HL-60 (cell line): ENCODE measurements around the gene ARMH3.

Experiments
- DNase-seq, 2 experiments: peaks; one replicate each; pipeline ENCODE4 v3.0.0-alpha.2; 2010 to 2020; ENCODE audit warnings: low read depth in 1 of 2, low spot score in 1 of 2
- H3K27ac ChIP-seq: fragments of 250-450 bp; sonication (Bioruptor Pico); replicated peaks from 2 replicates; pipeline ENCODE4 v1.5.1; 2020; ENCODE audit warnings: mild to moderate bottlenecking, moderate library complexity
- H3K27me3 ChIP-seq: fragments of 250-450 bp; sonication (Bioruptor Pico); 2 replicates; pipeline ENCODE4 v1.5.1; 2021; ENCODE audit warnings: mild to moderate bottlenecking, moderate library complexity; ENCODE audit not compliant: insufficient read depth, poor library complexity, severe bottlenecking
- H3K4me3 ChIP-seq: replicated peaks from 2 replicates; pipeline ENCODE4 v1.5.1; 2011; ENCODE audit warnings: mild to moderate bottlenecking, control low read depth, low read length; ENCODE audit not compliant: insufficient read depth
- CTCF ChIP-seq: IDR thresholded peaks from one replicate; pipeline ENCODE4 v1.5.1; 2011; ENCODE audit warnings: low read length, control low read depth, inconsistent platforms; ENCODE audit not compliant: insufficient read depth
- GABPA ChIP-seq: IDR thresholded peaks from 2 replicates; pipeline ENCODE4 v1.6.1; 2012; ENCODE audit warnings: low read depth
- POLR2AphosphoS5 ChIP-seq: IDR thresholded peaks from 2 replicates; pipeline ENCODE4 v1.6.1; 2012; ENCODE audit warnings: low read depth
- REST ChIP-seq: IDR thresholded peaks from 2 replicates; pipeline ENCODE4 v1.6.1; 2012; ENCODE audit warnings: low read depth; ENCODE audit not compliant: insufficient replicate concordance
- SPI1 ChIP-seq: IDR thresholded peaks from 2 replicates; pipeline ENCODE4 v1.6.1; 2012; ENCODE audit warnings: low read depth, mild to moderate bottlenecking, borderline replicate concordance

ARMH3 gene

GRCh38 chr10:101837748-101838147 is 218.2 kb downstream of the ARMH3 start:
- TF ChIP-seq CTCF (no peak), REST (no peak), GABPA (no peak), SPI1 (no peak), POLR2AphosphoS5 (no peak)
- no peak for DNase-seq
- H3K27me3 ChIP-seq: no peaks in the 10 kb centered on the region
- no peak overlapping the region for H3K4me3 ChIP-seq
- H3K27ac ChIP-seq: no peak overlapping the region

- Histone ChIP-seq H3K27me3 (no peaks in the 10 kb centered on the region), H3K27ac (no peak overlapping the region), H3K4me3 (no peak overlapping the region)
- DNase-seq: no peak
- TF ChIP-seq SPI1 (no peak), GABPA (no peak), CTCF (no peak), REST (no peak), POLR2AphosphoS5 (no peak)
Observed at GRCh38 chr10:101835362-101835761, 220.6 kb downstream of the ARMH3 start.

GRCh38 chr10:101834341-101834740 is 221.6 kb downstream of the ARMH3 start:
- Histone ChIP-seq H3K4me3 (no peak overlapping the region), H3K27ac (no peak overlapping the region), H3K27me3 (no peaks in the 10 kb centered on the region)
- DNase-seq: peak; percentile 80 to 89
- TF ChIP-seq CTCF (no peak), SPI1 (peak; percentile 79; the same call in 1 of the 2 replicates), POLR2AphosphoS5 (no peak)

GRCh38 chr10:101833466-101833865 is 222.5 kb downstream of the ARMH3 start:
- Histone ChIP-seq H3K4me3 (no peak overlapping the region), H3K27ac (no peak overlapping the region), H3K27me3 (no peaks in the 10 kb centered on the region)
- no peak for DNase-seq
- no peak for TF ChIP-seq GABPA
